ENCODE results near the gene DSCAML1.

DSCAML1 gene

DNA sequence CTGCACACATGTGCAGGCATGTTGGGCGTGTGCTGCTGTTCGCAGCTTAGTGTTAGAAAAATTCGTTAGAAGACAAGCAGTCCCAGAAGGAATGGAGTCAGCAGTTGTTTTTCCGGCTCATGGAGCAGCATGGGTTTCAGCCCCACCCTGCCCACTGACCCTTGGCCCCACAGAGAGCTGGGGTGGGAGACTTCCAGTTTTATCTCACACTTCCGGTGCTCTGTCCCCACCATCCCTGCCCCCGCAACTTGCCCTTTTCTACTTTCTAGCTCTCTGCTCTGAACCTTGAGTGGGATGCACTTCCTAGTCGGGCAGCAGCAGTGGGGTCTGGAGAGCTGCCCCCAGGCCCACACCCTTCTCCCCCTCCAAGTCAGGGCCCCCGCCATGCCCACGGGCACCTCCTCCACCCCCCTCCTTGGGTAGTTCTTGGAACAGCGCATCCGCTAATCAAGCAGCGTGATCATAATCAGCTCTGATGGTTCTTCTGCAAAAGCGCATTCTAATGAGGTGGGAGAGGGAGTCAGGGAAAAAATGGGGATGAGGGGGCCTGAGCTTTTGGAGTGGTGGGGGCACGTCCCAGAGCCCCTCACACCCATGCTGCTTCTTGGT is 285.0 kb downstream of the DSCAML1 start:
- DNase-seq, result no peak

- no peak for DNase-seq
Measured at GRCh38 chr11:117511483-117511930, 285.5 kb downstream of the DSCAML1 start.

DNA sequence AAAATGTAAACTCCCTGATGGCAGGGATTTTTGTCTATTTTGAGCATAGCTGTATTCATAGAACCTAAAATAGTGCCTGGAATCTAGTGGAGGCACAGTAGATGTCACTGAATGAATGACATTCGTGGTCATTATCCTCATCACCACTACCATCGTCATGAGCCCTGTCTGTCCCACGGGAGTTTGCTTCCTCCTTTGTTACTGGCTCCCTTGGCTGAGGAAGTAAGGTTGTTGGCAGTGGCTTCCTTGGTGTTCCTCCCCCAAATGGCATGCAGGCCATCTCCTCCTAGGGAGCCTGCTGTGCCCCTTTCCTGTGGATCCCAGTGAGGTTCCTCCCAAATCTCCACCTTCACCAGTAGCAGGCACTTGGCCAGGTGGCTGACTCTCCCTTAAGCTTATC is 286.4 kb downstream of the DSCAML1 start:
- no peak for DNase-seq

DNA sequence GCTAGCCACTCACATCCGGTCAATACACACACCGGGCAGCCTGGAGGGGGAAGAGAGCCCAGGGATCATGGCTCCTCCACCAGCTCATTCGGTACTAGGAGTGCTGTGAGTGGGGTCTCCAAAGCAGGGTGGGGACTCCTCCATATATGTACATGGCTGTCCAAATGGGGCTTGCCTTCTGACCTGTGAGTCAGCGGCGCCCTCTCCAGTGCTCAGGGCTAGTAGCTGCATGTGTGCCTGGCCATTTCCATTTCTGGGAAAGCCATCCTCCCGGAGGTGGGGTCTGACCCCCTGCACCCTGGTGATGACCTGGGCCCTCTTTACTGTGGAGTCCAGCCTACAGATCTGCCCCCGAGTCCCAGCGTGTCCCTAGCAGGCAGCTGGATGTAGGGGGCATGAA is 287.5 kb downstream of the DSCAML1 start:
- DNase-seq, result no peak

GRCh38 chr11:117506971-117507370 is 290.0 kb downstream of the DSCAML1 start:
- no peak for DNase-seq

DNA sequence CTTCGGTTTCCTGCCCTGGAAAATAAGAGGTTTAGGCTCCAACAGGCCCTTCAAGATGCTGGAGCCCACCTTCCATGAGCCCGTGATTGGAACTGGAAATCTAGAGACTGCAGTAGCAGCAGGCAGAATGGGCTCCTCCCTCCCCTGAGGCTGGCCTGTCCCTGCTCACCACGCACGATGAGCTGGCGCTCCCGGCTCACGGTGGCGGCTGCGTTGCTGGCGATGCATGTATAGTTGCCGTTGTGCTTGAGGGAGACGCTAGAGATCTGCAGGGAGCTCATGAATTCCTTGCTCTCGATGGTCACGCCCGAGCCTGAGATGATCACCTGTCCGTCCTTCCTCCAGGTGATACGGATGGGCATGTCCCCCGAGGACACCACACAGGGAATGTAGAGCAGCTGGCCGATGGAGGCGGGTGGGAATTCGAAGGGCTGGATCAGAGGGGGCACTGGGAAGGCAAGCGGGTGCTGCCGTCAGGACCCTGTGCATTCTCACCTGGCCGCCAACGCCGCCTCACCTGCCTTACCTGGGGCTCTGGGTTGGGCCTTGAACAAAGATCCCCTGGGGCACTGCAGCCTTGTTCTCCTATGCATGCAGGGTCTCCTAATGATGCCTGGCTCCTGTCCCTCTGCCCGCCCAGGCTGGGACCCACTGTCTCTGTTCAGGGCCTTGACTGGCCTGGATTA is 291.6 kb downstream of the DSCAML1 start:
- no peak for DNase-seq

DNA sequence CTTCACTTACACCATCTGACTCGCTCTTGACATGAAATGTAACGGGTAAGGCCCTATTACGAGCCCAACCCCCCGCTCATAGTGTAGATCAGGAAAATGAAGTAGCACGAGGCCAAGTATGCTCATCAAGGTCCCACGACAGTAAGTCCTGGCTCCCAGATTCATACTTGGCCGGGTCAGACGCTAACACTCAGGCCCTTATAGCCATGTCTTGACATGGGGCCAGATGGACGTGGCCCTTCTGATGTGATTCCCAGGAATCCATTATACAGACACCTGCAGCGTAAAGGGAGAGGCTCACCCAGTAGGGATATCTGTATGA is 294.3 kb downstream of the DSCAML1 start:
- DNase-seq, result no peak

GRCh38 chr11:117502015-117502778 is 294.8 kb downstream of the DSCAML1 start:
- no peak for DNase-seq

DNA sequence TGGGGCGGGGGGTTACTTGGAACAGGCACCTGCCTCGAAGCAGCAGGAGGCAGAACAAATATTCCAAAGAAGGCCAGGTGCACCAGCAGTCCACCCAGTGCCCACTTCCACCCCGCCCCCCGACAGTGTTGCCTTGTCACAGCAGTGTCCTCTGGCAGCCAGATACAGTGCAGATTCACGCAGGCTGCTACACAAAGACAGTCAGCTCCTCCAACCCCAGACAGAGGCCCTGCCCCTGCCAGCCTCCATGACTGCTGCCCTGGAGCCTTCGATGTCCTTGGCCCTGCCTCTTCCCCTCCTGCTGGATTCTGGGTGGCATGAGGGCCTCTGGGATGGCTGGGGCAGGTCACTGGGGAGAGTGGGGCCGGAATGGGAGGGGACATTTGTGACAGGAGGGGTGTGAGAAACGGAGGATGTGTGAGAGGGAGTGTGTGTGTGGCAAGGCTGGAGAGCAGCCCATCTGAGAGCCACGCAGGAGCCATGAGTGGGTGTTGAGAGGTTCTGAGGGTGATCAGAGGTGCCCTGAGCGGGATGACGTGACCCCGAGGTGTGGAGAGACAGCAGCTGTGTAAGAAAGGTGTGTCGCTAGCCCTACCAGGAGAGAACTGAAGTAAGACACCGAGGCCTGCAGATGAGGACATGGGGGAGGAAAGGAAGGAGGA is 295.6 kb downstream of the DSCAML1 start:
- no peak for DNase-seq

DNA sequence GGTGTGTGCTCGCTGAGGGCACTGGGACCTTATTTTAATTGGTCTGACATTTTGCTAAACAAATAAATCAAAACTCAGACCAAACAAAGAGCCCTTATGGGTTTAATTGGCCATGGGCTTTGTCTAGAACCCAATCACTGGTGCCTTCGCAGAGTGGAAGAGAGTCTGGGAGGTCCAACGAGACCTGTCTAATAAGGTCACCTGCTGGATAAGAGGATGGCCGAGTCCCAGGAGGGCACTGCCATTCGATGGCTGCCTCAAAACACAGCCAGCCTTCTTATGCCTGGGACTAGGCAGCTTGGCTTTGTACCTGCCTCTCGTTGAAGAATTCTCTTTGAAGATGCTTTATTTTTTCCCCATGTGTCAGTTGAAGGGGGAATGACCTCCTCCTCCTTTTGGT is 298.2 kb downstream of the DSCAML1 start:
- no peak for DNase-seq

DNA sequence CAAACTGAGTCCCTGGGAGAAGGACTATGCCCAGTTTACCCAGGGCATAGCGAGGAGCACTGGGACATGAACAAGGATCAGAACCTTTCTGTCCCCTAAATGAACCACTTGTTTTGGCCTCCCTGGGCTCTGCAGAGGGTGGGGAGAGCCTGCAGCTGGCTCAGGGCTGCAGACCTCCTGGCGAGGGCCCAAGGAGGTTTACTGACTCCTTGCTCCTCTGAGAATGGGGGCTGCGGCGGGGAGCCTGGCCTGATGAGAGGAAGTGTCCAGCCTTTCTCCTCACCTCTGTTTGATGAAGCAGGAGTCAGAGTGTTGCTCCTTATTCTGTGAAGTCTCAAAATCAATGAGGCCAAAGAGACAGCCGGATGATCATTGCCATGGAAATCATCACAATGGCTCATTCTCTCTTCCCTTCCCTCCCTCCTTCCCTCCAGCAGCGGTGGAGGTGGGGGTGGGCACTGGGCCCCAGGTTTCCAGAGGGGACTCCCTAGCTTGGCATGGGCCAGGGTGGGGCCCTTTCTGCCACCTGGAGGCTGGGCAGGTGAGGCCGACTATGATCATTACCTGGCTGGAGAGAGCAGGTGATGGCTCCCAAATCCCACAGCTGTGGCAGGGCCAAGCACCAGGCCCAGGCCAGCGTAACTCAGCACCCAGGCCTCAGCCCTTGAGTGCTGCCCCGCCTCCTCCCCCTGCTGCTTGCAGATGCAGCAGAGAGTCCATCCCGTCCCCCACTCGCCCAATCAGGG is 299.6 kb downstream of the DSCAML1 start:
- DNase-seq, result no peak

DNA sequence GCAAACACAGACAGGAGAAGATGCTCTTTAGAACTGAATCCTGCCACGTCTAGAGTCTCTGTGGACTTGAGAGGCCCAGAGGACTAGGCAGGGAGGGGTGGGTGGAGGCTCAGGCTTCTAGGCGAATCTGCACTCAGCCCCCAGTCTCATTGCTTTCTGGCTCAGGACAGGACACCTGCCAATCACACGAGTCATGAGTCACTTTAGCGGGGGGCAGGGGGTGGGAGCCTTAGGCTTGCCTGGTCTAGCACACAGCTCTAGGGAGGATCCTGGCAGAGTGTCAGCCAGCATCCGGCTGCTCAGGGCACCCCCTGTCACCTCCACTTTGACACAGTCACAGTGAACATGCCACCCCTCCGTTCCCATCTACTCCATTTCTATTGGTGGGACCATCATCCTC is 301.7 kb downstream of the DSCAML1 start:
- no peak for DNase-seq

DNA sequence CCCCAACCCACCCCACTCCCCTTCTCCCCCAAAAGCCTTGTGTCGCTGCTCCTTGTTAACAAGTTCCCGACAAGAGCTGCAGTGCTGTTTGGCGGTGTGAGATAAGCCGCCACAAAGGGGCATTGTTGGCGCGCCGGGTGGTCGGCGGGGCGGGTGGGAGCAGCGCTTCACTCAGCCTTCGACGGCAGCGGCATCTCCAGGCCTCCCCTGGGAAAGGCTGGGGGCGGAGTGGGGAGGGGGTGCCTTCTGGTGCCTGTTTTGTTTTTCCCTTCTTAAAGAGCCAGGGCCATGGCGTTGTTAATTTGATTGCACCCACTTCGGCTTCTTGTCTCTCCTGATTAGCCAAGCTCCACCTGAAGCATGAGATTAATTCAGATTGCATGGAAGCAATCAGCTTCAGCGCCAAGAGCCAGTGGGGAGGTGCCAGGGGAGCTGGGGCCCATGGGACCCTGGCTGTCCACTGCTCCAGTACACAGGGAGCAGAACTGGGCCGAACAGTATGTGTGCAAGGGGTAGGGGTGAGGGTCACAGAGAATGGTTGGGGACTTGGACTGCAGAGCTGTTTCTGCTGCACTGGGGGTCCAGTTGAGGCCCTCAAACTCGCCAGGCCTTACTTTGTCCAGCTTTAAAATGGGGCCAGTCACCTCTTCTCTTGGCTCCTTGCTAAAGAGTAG is 304.3 kb downstream of the DSCAML1 start:
- no peak for DNase-seq

DNA sequence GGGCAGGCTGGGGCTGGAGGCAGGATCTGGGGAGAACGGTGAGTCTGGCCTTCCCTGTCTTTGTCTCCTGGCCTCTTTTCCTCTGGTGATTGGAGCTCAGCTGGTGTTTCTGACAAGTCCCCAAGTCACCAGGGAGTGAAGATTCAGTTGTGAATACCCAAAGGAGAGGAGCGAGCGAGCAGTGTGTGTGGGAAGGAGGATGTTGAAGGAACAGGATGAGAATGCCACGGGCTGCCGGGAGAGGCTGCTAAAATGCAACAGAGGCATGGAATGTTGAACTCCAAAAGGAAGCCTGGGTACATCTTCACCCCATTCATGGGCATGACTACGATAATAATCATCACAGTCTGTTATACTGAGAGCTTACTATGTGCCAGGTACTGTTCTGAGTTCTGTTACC is 306.1 kb downstream of the DSCAML1 start:
- DNase-seq, result no peak

GRCh38 chr11:117489999-117490679 is 306.9 kb downstream of the DSCAML1 start:
- no peak for DNase-seq

- no peak for DNase-seq
Measured at GRCh38 chr11:117488996-117489952, 307.7 kb downstream of the DSCAML1 start.

GRCh38 chr11:117486059-117486458 is 311.0 kb downstream of the DSCAML1 start:
- DNase-seq, result no peak

DNA sequence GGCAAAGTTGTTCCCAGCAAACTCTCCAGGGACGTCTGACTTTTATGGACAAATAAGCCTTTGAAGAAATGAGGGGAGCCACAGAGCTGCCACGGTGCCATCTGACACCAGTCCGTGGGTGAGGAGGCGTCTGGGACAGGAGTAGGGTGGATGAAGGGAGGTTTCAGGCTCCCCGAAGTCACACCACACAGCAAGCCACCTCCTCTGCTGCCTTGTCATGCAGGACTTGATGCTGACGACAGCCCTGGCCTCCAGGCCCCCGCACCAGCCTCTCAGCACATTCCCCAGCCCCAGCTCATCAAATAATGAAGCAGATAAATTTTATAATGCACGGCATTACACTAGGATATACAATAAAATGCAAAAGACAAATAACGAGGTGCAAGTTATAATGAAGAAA is 312.9 kb downstream of the DSCAML1 start:
- no peak for DNase-seq

DNA sequence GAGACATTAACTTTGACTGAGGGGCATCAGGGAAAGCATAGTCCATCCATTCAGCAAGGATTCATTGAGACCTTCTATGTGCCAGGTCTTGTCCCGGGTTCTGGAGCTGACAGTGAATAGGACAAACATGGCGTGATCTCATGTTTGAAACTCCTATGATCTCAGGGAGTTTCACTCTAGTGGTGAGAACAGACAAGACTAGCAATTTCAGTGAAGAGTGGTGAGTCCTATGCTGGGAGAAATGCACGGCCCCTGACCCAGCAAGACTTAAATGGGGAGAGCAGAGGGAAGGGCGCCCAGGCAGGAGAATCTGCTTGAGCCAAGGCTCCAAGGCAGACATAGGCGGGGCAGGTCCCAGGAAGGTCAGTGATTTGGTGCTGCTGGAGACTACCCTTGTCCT is 313.6 kb downstream of the DSCAML1 start:
- DNase-seq, result no peak

- no peak for DNase-seq
Measured at GRCh38 chr11:117482881-117483280, 314.1 kb downstream of the DSCAML1 start.

GRCh38 chr11:117481885-117482284 is 315.1 kb downstream of the DSCAML1 start:
- DNase-seq, result no peak

Measured in left hindlimb (tissue), 1 donor.